ENCODE measurements around the gene ZFP36L1. TPM values are rescaled to one million over a fixed set of nuclear protein-coding genes. Genes with fewer than 3 reads are reported as not detected.

The ZFP36L1 gene
- total RNA-seq (2016; rRNA removed; fragmentation: Illumina TruSeq; extraction: Trizol) (7.4 and 8.4 TPM in 2 replicates), polyA plus RNA-seq (2011; rRNA removed) (10.2 and 12.7 TPM in 2 replicates), polyA minus RNA-seq (2011; rRNA and poly(A)+ RNA removed; ENCODE audit: low replicate concordance) (8.5 and 26.8 TPM in 2 replicates), Bru-seq, nascent RNA (percentile 98 among the genes with signal in this experiment), BruChase-seq, experiment 1, labeled RNA remaining after a 6-hour chase (percentile 98 among the genes with signal in this experiment), BruChase-seq, experiment 2, labeled RNA remaining after a 2-hour chase (percentile 99 among the genes with signal in this experiment)
- total RNA-seq (2016; cell fraction: cytosol; rRNA removed; fragmentation: Illumina TruSeq; extraction: Trizol; ENCODE audit: low read depth): 2.6 and 3.4 TPM in 2 replicates
- total RNA-seq (2016; cell fraction: insoluble cytoplasmic fraction; rRNA removed; fragmentation: Illumina TruSeq; extraction: Trizol): 7.9 and 8.4 TPM in 2 replicates
- total RNA-seq (2016; cell fraction: membrane; rRNA removed; fragmentation: Illumina TruSeq; extraction: Trizol): 11.1 and 11.3 TPM in 2 replicates
- total RNA-seq (2016; cell fraction: nucleus; rRNA removed; fragmentation: Illumina TruSeq; extraction: Trizol): 13.8 and 14.1 TPM in 2 replicates
- polyA plus RNA-seq (2011; cell fraction: cytosol; rRNA removed): 11.2 and 18.0 TPM in 2 replicates
- 66.5 and 69.1 TPM in 2 replicates for polyA plus RNA-seq (2011; cell fraction: nucleus; rRNA removed)
- 23.2 and 32.2 TPM in 2 replicates for polyA plus RNA-seq (2012)
- 2.7 and 2.8 TPM in 2 replicates for polyA plus RNA-seq (2016; cell fraction: cytosol; fragmentation: Illumina TruSeq; extraction: Trizol; ENCODE audit: low read depth)
- polyA plus RNA-seq (2016; cell fraction: insoluble cytoplasmic fraction; fragmentation: Illumina TruSeq; extraction: Trizol; ENCODE audit: low read depth): 20.7 and 26.8 TPM in 2 replicates
- polyA plus RNA-seq (2016; cell fraction: membrane; fragmentation: Illumina TruSeq; extraction: Trizol; ENCODE audit: low read depth): 9.2 and 10.1 TPM in 2 replicates
- 53.8 and 57.0 TPM in 2 replicates for polyA plus RNA-seq (2016; cell fraction: nucleus; fragmentation: Illumina TruSeq; extraction: Trizol; ENCODE audit: insufficient read depth, low read depth)
- 56.3 and 73.8 TPM in 2 replicates for polyA minus RNA-seq (2011; cell fraction: cytosol; rRNA and poly(A)+ RNA removed)
- polyA minus RNA-seq (2011; cell fraction: nucleus; rRNA and poly(A)+ RNA removed): 11.8 and 13.8 TPM in 2 replicates
- long read RNA-seq, experiment 1, transcript ZFP36L1-202 (2 exons, 3,190 nt): major isoform, 19 of 30 reads
- long read RNA-seq, experiment 1, partial matches to known transcripts: 0 of 30 reads
- long read RNA-seq, experiment 1, other reads (novel, unspliced or antisense): 10 of 30 reads
- long read RNA-seq, experiment 2, transcript ZFP36L1-202 (2 exons, 3,190 nt): major isoform, 14 of 88 reads
- long read RNA-seq, experiment 2, partial matches to known transcripts: 0 of 88 reads
- long read RNA-seq, experiment 2, other reads (novel, unspliced or antisense): 74 of 88 reads

GRCh38 chr14:68792979-68793733 lies at the start of gene ZFP36L1:
ZFP36L1 (minus strand) TSS chr14:68793067; CDS start chr14:68792938, 129 bp downstream.
- ATAC-seq (peak; percentile 16), FAIRE-seq (no peak), DNase-seq (ENCODE audit: low spot score) (peak; percentile 89)
- Histone ChIP-seq H3K36me3 (replicated peaks in 1 of 2; ENCODE audit: control insufficient read depth in 1 of 2, insufficient read depth in 2 of 2, low read length in 2 of 2) (peaks cover 6 to 27% of the 10 kb centered on the region in 2 experiments), H3K9me3 (ENCODE audit: low read length) (no peaks in the 10 kb centered on the region), H3K79me2 (ENCODE audit: insufficient read depth, low read length) (peaks cover 56% of the 10 kb centered on the region), H2AFZ (ENCODE audit: low read length) (no peak within 1 kb of the TSS), H3K4me3 (replicated peaks in 1 of 3; ENCODE audit: insufficient read depth in 1 of 3, low read depth in 2 of 3, low read length in 3 of 3) (peak within 1 kb of the TSS; percentile 93 to 98 (median 94)), H4K20me1 (ENCODE audit: insufficient read depth, low read length) (peaks cover 33% of the 10 kb centered on the region), H3K4me1 (ENCODE audit: insufficient read depth, low read length) (peaks cover 52% of the 10 kb centered on the region), H3K4me2 (ENCODE audit: low read depth, low read length) (peak within 1 kb of the TSS; percentile 96), H3K9ac (ENCODE audit: insufficient read depth, low read depth, low read length) (peak within 1 kb of the TSS; percentile 97), H3K27ac (ENCODE audit: extremely low read length, insufficient read depth, low read length) (peak within 1 kb of the TSS; percentile 98), H3K27me3 (ENCODE audit: control insufficient read depth in 1 of 2, insufficient read depth in 2 of 2, low read length in 2 of 2) (no peaks in the 10 kb centered on the region; a peak in 1 of 5 replicates)
- ChIA-PET CTCF (ENCODE audit: low intra/inter-chr PET ratio, low total read pairs) (no interaction called here), POLR2A (interaction anchor here (0.6 to 6.9 kb wide), 53 partner anchors 8 to 848 kb away, joined by 3 to 244 read pairs (median 5); no protein-coding TSS in a partner anchor)
- under 1% methylated on average over 51 of the region's 51 CpGs for WGBS (ENCODE audit: low lambda C conversion rate)
- in situ Hi-C loops (cut with HindIII; ENCODE audit: extremely low pct_ligation_motif_present, low pct_unique_long_range_greater_than_20kb) (loop anchor here (5.0 kb wide), 1 partner anchor 81 kb away; no protein-coding TSS in a partner anchor), intact Hi-C loops (cut with micrococcal nuclease; ENCODE audit: unreplicated experiment) (no loop called here)
- no TSS peak for BruUV-seq (replicated peaks)
- TF ChIP-seq TFDP1 (CRISPR knock-in tag; IDR thresholded peaks at IDR 0.05; ENCODE audit: borderline replicate concordance): no peak
- TF ChIP-seq ZNF879 (CRISPR knock-in tag; IDR thresholded peaks at IDR 0.05): no peak
- no peak for TF ChIP-seq CC2D1A (CRISPR knock-in tag; IDR thresholded peaks at IDR 0.05)
- TF ChIP-seq POLR2AphosphoS5 (IDR thresholded peaks at IDR 0.05; ENCODE audit: low read depth, low read length): peak; percentile 99
- TF ChIP-seq CBX5 (CRISPR knock-in tag; IDR thresholded peaks at IDR 0.05; ENCODE audit: borderline replicate concordance): 0 out of 2 replicates have a peak, but pooled peaks have one; percentile 28
- no peak for TF ChIP-seq SIX4 (CRISPR knock-in tag; IDR thresholded peaks at IDR 0.05)
- 0 out of 2 replicates have a peak, but pooled peaks have one; percentile 55 for TF ChIP-seq ZNF510 (CRISPR knock-in tag; IDR thresholded peaks at IDR 0.05; ENCODE audit: low read depth)
- TF ChIP-seq ZKSCAN8 (CRISPR knock-in tag; IDR thresholded peaks at IDR 0.05; ENCODE audit: borderline replicate concordance): no peak
- no peak for TF ChIP-seq ATAD3A (CRISPR knock-in tag; IDR thresholded peaks at IDR 0.05)
- TF ChIP-seq ZBTB8A (CRISPR knock-in tag; IDR thresholded peaks at IDR 0.05; ENCODE audit: borderline replicate concordance, low read depth): no peak
- TF ChIP-seq ZBTB25 (CRISPR knock-in tag; IDR thresholded peaks at IDR 0.05): peak; percentile 19
- no peak; the same call in none of the 2 replicates for TF ChIP-seq MED1 (CRISPR knock-in tag; IDR thresholded peaks at IDR 0.05)
- no peak; the same call in 1 of the 2 replicates for TF ChIP-seq MIER3 (CRISPR knock-in tag; IDR thresholded peaks at IDR 0.05; ENCODE audit: borderline replicate concordance)
- no peak; the same call in 1 of the 2 replicates for TF ChIP-seq MEIS2 (CRISPR knock-in tag; IDR thresholded peaks at IDR 0.05)
- no peak for TF ChIP-seq CENPBD1 (CRISPR knock-in tag; IDR thresholded peaks at IDR 0.05; ENCODE audit: borderline replicate concordance, low read depth)
- TF ChIP-seq ISL2 (CRISPR knock-in tag; IDR thresholded peaks at IDR 0.05): peak; percentile 24

Measured in HepG2 (cell line).